DND-41 (cell line): ENCODE results near the gene CCDC93.

Experiments used
- ATAC-seq: fragments of 200-7000 bp; cut with Tn5 transposase; 3 replicates; pipeline ENCODE4 v1.9.1; 2021; ENCODE audit warnings: low read depth; ENCODE audit not compliant: insufficient read depth
- DNase-seq: peaks from one replicate; pipeline ENCODE4 v3.0.0-alpha.2; 2020
- H2AFZ ChIP-seq: 2 replicates; pipeline ENCODE4 v1.6.0; 2012; ENCODE audit warnings: low read depth, low read length
- H3K27ac ChIP-seq: 2 replicates; pipeline ENCODE4 v1.5.1; 2012; ENCODE audit warnings: low read length, inconsistent platforms
- H3K27me3 ChIP-seq: fragments of 200-600 bp; sonication (generic); 2 replicates; pipeline ENCODE4 v1.6.0; 2012; ENCODE audit warnings: low read length, mild to moderate bottlenecking, inconsistent platforms; ENCODE audit not compliant: insufficient read depth, poor library complexity
- H3K36me3 ChIP-seq: 2 replicates; pipeline ENCODE4 v1.5.1; 2012; ENCODE audit warnings: low read length, inconsistent platforms; ENCODE audit not compliant: insufficient read depth
- H3K4me1 ChIP-seq: 2 replicates; pipeline ENCODE4 v1.5.1; 2012; ENCODE audit warnings: mild to moderate bottlenecking, low read length; ENCODE audit not compliant: insufficient read depth
- H3K4me2 ChIP-seq: 2 replicates; pipeline ENCODE4 v1.6.0; 2012; ENCODE audit warnings: mild to moderate bottlenecking, moderate library complexity, low read length, inconsistent platforms; ENCODE audit not compliant: insufficient read depth
- H3K4me3 ChIP-seq, 2 experiments: fragments of 200-600 bp in 1 of 2; shearing (Covaris generic) in 1 of 2; 2 replicates each; pipeline ENCODE4 v1.5.1; 2012 to 2016; ENCODE audit warnings: inconsistent platforms in 2 of 2, low read length in 2 of 2, mild to moderate bottlenecking in 2 of 2, low read depth in 1 of 2, moderate library complexity in 1 of 2
- H3K79me2 ChIP-seq: 2 replicates; pipeline ENCODE4 v1.6.0; 2012; ENCODE audit warnings: low read length, inconsistent platforms; ENCODE audit not compliant: insufficient read depth
- H3K9ac ChIP-seq: 2 replicates; pipeline ENCODE4 v1.6.0; 2012; ENCODE audit warnings: low read depth, mild to moderate bottlenecking, inconsistent platforms, low read length, moderate library complexity
- H3K9me3 ChIP-seq: 2 replicates; pipeline ENCODE4 v1.5.1; 2012; ENCODE audit warnings: low read length, moderate library complexity, mild to moderate bottlenecking, inconsistent platforms; ENCODE audit not compliant: insufficient read depth, severe bottlenecking
- H4K20me1 ChIP-seq: 2 replicates; pipeline ENCODE4 v1.6.0; 2012; ENCODE audit warnings: low read length; ENCODE audit not compliant: insufficient read depth
- EZH2 ChIP-seq: IDR thresholded peaks from 3 replicates; pipeline ENCODE4 v1.6.1; 2012; ENCODE audit warnings: borderline replicate concordance, low read depth, mild to moderate bottlenecking, moderate library complexity, low read length, inconsistent platforms; ENCODE audit not compliant: severe bottlenecking
- TF ChIP-seq, protein P1 (sequence below): IDR thresholded peaks from 2 replicates; pipeline ENCODE4 v1.5.1; 2012; ENCODE audit warnings: borderline replicate concordance, low read length, moderate library complexity, mild to moderate bottlenecking; ENCODE audit not compliant: poor library complexity, severe bottlenecking; ENCODE audit errors: extremely low read depth

Gene CCDC93

GRCh38 chr2:117875786-117876185, 138.1 kb downstream of the CCDC93 start:
- H3K4me2 ChIP-seq, result no peak overlapping the region
- ATAC-seq (no peak), DNase-seq (no peak)
- no peak overlapping the region for H3K9ac ChIP-seq
- TF ChIP-seq, protein P1, sequence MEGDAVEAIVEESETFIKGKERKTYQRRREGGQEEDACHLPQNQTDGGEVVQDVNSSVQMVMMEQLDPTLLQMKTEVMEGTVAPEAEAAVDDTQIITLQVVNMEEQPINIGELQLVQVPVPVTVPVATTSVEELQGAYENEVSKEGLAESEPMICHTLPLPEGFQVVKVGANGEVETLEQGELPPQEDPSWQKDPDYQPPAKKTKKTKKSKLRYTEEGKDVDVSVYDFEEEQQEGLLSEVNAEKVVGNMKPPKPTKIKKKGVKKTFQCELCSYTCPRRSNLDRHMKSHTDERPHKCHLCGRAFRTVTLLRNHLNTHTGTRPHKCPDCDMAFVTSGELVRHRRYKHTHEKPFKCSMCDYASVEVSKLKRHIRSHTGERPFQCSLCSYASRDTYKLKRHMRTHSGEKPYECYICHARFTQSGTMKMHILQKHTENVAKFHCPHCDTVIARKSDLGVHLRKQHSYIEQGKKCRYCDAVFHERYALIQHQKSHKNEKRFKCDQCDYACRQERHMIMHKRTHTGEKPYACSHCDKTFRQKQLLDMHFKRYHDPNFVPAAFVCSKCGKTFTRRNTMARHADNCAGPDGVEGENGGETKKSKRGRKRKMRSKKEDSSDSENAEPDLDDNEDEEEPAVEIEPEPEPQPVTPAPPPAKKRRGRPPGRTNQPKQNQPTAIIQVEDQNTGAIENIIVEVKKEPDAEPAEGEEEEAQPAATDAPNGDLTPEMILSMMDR, result no peak
- TF ChIP-seq EZH2, result no peak
- H2AFZ ChIP-seq, result no peak overlapping the region
- H3K36me3 ChIP-seq, result no peaks in the 10 kb centered on the region
- H3K79me2 ChIP-seq, result no peaks in the 10 kb centered on the region
- no peaks in the 10 kb centered on the region for H3K9me3 ChIP-seq
- no peak overlapping the region for H3K27ac ChIP-seq
- peaks cover 3% of the 10 kb centered on the region for H3K27me3 ChIP-seq
- no peaks in the 10 kb centered on the region for H4K20me1 ChIP-seq
- H3K4me1 ChIP-seq, result no peaks in the 10 kb centered on the region
- no peak overlapping the region for H3K4me3 ChIP-seq
